Glomerular visceral epithelial cell (primary cell): ENCODE data around the gene ZSWIM4.
"Not testable (repeated sequence)": the region's sequence is repeated elsewhere in the genome, so short reads cannot be mapped to it uniquely, and the experiment has no call there.

ENCODE experiments used
- DNase-seq: peaks from one replicate; pipeline ENCODE4 v3.0.0-alpha.2; 2016; ENCODE audit errors: extremely low spot score

The ZSWIM4 gene

GRCh38 chr19:13849991-13850909 is 55.0 kb downstream of the ZSWIM4 start:
- DNase-seq = peak; percentile 91

DNA sequence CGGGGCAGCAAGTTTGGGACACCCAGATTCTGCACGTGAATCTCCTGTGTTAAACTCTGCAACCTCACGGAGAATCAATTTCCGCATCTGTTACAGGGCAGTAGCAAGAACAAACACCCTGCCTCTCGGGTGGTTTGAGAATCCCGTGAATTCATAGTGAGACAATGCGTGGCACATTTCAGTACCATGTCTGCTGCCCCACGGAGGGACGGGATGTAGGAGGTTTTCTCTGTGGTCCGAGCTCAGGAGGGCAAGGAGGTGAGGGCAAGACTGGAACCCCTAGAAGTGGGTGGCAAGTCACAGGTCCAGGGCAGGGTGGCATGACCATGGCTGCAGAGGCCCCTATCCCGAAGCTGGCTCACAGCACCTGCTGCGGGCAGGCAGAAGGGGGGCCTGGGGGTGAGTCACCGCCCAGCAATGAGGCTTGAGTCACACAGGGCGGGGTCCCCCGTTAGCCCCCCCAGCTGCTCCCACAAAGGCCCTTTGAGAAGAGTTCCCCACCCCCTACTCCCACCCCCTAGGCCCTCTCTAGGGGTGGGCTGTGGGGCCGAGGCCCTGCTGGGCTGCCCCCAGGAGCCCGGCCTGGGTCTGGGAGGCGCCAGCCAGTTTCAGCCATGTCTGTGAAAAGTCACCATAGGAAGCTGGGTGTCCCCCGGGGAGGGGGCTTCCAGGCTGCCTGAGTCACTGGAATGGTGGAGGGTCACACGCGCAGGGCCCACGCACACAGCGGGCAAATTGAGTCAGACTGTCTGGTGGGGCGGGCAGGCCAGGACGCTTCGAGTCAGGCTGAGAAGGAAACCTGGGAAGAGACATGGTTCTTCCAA is 55.9 kb downstream of the ZSWIM4 start:
- DNase-seq = peak; percentile 99

DNA sequence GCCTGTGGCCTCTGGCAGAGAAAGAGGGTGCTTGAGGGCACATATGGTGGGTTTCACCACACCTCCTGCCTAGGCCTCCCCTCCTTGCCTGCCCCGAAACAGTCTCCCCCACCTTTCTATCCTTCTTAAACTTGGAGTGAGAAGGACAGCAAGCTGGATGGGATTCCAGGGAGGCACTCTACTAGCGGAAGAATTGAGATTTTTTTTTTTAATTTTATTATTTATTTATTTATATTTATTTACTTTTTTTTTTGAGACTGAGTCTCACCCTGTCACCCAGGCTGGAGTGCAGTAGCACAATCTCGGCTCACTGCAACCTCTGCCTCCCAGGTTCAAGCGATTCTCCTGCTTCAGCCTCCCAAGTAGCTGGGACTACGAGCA is 56.5 kb downstream of the ZSWIM4 start:
- not testable (repeated sequence) for DNase-seq

DNA sequence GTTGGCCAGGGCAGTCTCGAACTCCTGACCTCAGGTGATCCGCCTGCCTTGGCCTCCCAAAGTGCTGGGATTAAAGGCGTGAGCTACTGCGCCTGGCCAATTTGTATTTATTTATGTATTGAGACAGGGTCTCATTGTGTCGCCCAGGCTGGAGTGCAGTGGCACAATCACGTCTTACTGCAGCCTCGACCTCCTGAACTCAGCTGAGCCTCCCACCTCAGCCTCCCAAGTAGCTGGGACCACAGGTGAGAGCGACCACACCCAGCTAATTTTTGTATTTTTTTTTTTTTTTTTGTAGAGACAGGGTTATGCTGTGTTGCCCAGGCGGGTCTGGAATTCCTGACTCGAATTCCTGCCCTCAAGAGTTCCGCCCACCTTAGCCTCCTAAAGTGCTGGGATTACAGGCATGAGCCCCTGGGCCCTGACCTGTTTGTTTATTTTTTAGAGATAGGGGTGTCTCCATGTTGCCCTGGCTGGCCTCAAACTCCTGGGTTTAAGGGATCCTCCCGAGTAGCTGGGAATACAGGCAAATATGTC is 57.0 kb downstream of the ZSWIM4 start:
- DNase-seq = not testable (repeated sequence)

- DNase-seq = no peak
These were observed 61.3 kb downstream of the ZSWIM4 start for GRCh38 chr19:13856497-13856896.

DNA sequence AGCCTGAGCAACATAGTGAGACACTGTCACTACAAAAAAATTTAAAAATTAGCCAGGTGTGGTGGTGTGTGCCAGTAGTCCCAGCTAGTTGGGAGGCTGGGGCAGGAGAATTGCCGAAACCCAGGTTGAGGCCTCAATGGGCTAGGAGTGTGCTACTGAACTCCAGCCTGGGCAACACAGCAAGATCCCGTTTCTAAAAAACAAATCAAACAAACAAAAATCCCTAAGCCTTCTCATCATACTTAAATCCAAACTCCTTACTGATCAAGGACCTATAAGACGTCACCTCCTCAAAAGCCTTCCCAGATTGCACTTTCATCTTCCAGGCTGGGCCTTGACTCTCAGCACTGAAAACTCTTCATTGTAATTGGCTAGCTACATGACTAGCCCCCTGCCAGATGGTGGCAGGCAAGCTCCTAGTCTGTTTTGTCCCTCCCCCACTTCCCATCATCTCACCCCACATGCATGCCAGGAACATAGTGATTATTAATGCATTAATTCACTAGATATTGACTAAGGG is 64.2 kb downstream of the ZSWIM4 start:
- DNase-seq = no peak

DNA sequence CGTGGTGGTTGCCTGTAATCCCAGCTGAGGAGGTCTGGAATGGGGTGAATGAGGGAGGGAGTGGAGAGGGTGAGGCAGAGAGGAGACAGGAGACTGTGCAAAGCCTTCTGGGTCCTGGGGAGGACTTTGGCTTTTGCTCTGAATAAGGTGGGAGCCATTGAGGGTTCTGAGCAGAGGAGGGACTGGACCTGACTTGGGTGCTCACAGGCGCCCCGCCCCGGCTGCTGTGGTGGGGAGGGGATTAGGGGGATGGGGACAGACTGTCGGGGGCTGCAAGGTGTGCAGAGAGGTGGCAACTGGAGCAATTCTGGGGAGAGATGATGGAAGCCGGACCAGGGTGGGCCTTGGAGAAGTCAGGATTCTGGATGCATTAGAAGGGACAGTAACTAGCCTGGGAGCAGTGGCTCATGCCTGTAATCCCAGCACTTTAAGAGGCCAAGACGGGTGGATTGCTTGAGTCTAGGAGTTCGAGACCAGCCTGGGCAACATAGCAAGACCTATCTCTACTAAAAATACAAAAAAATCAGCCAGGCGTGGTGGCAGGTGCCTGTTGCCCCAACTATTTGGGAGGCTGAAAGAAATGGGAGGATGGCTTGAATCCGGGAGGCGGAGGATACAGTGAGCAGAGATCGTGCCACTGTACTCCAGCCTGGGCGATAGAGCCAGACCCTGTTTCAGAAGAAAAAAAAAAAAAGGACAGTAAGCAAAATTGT is 65.6 kb downstream of the ZSWIM4 start:
- no peak for DNase-seq

DNA sequence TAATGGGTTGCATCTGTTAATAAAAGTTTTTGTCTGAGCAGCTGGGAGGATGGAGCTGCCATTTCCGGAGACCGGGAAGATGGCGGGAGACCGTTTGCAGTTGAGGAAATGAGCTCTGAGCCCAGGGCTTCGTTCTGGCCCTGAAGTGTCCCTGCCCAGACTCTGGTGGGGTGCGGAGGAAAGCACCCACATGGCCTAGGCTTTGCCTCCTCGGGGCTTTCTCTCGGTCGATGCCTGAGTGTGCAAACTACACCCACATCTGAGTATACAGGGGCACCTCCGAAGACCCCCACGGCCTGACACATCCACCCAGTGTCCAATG is 66.1 kb downstream of the ZSWIM4 start:
- no peak for DNase-seq

- DNase-seq = peak; percentile 95
These were observed 66.7 kb downstream of the ZSWIM4 start for GRCh38 chr19:13861714-13862531.

GRCh38 chr19:13864046-13864666 is 68.9 kb downstream of the ZSWIM4 start:
- DNase-seq = no peak

DNA sequence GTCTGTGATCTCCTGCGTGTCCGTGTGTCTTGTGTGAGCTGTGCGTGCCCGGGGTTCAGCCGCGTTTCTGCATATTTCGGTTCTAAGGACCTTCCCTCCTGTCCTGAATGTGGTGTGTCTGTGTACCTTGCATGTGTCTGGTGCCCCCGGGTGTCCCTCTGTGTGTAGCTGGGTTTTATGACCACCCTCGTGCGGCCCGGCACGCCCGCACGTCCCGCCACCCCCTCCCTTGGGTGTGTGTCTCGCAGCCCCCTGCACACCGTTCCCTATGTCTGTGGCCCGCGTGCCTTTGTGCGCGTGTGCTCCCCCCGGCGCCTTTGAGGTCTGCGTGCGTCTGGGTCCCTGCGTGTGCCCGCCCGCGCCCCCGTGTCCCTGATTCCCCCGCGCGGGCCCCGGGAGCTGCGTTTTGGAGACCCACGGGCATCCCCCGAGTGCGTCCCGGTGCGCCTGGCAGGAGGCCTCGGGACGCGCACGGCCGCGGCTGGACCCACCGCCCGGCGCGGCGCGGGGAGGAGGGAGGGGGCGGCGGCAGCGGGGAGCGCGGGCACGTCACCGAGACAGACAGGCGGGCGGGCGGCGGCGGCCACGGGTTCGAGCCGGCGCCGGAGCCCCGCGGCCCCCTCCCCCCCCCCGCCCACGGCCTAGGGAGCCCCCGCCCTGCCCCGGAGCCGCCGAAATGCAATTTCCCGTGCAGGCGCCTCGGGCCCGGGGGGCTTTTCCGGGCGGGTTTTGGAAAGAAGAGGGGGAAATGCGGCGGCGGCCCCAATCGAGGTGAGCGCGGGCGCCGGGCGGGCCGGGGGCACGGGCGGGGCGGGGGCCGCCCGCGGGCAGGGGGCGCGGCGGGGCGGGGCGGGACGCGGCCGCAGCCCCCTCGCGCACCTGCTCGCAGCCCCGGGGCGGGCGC is 69.7 kb downstream of the ZSWIM4 start:
- no peak for DNase-seq

- no peak for DNase-seq
These were observed 70.6 kb downstream of the ZSWIM4 start for GRCh38 chr19:13865571-13866462.

GRCh38 chr19:13866463-13867046 is 71.3 kb downstream of the ZSWIM4 start:
- DNase-seq = no peak

GRCh38 chr19:13868663-13869062 is 73.4 kb downstream of the ZSWIM4 start:
- no peak for DNase-seq

DNA sequence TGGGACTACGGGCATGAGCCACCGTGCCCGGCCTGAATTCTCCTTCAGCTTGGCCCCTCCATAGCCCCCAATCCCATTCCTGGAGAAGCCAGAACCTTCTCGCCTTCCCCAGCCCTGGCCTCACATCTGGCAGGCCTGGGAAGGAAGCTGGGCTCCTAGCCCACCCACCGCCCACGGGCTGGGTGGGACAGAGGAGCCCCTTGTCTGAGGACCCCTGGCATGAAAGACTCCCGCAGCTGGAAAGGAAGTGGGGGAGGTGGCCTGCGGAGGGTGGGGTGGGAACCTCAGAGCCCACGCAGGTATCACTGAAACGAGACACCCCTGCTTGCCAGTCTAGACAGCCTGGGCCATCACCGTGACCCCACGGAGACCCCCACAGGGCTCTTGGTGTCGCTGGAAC is 74.0 kb downstream of the ZSWIM4 start:
- no peak for DNase-seq

DNA sequence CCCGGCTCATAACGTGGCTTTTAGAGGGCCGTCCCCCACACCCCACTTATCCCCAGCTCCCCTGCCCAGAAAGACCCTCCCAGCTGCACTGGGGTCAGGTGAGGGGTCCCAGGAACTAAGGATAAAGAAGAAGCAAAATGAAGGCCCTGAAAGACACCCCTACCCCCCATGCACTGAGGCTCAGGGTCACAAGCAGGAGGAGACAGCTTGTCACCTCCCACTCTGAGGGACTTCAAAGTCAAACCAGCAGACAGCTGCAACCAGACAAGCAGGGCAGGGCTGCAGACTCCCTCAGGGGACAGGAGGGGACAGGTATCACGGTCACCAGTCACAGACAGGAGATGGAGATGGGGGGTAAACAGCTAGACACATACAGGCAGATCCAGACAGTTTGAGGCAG is 75.6 kb downstream of the ZSWIM4 start:
- DNase-seq = no peak

DNA sequence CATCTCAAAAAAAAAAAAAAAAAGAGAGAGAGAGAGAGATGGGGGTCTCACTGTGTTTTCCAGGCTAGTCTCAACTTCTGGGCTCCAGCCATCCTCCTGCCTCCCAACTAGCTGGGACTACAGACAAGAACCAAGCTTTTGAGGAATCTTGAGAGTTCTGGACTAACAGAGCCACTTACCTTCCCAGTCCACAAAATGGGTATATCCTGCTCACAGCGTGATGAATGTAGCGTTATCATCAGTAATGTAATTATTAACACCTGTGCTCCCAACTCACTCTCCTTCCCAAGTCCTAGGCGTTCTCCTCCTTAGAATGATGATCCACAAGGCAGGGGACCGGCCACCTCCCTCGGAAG is 77.1 kb downstream of the ZSWIM4 start:
- no peak for DNase-seq
